GM12878 (cell line): Measurements from ENCODE around the gene CEND1. TPM values are rescaled to one million over a fixed set of nuclear protein-coding genes. Genes with fewer than 3 reads are reported as not detected.
A peak's percentile ranks its signal among the peaks of the same experiment; 100 is the strongest.

Experiments
- ATAC-seq: fragments of 200-7000 bp; cut with Tn5 transposase; 3 replicates; pipeline ENCODE4 v1.9.1; 2020; ENCODE audit warnings: mild to moderate bottlenecking, moderate library complexity
- BruUV-seq: library from RNA; stranded (reverse); fragments of 400-500 nt; replicated peaks from 2 replicates; lab custom pipeline; 2021; lab: Mats Ljungman, UMichigan
- CTCF ChIA-PET: fragments of 300-600 bp; sonication (Branson Sonifier 250); formaldehyde crosslinking; extraction: SDS; loops from one replicate; lab custom pipeline; 2021; ENCODE audit warnings: inconsistent platforms; lab: Yijun Ruan, JAX
- POLR2A ChIA-PET: fragments of 350-600 bp; formaldehyde crosslinking; extraction: SDS; loops from one replicate; lab custom pipeline; 2021; ENCODE audit warnings: inconsistent platforms; lab: Charles Lee
- RAD21 ChIA-PET: fragments of 300-600 bp; sonication (Branson Sonifier 250); formaldehyde crosslinking; loops from one replicate; lab custom pipeline; 2023; ENCODE audit warnings: antibody characterized with exemption; ENCODE audit not compliant: unreplicated experiment; lab: Charles Lee
- SMC1A ChIA-PET: fragments of 300-600 bp; sonication (Branson Sonifier 250); formaldehyde crosslinking; loops from one replicate; lab custom pipeline; 2023; ENCODE audit not compliant: unreplicated experiment, uncharacterized antibody; lab: Charles Lee
- DNase-seq: peaks from one replicate; pipeline ENCODE4 v3.0.0-alpha.2; 2011; ENCODE audit warnings: low read depth, low spot score
- FAIRE-seq: peaks from 3 replicates; lab custom pipeline; 2011; peaks lifted over from hg19 to GRCh38; lab: Jason Lieb, UNC
- H2AFZ ChIP-seq: 2 replicates; pipeline ENCODE4 v1.6.0; 2011; ENCODE audit warnings: low read depth, low read length, control low read depth; ENCODE audit not compliant: control insufficient read depth
- H3K27ac ChIP-seq: 2 replicates; pipeline ENCODE4 v1.5.1; 2011; ENCODE audit warnings: control low read depth; ENCODE audit not compliant: control insufficient read depth, insufficient read depth
- H3K27me3 ChIP-seq, 2 experiments: replicated peaks in 1 of 2; 2 replicates each; pipeline versions ENCODE4 v1.6.0 to v1.6.1; 2011; ENCODE audit warnings: low read length in 1 of 2; ENCODE audit not compliant: control insufficient read depth in 2 of 2, insufficient read depth in 2 of 2
- H3K36me3 ChIP-seq, 2 experiments: 2 replicates each; pipeline ENCODE4 v1.5.1; 2011; ENCODE audit warnings: low read length in 1 of 2; ENCODE audit not compliant: control insufficient read depth in 2 of 2, insufficient read depth in 2 of 2
- H3K4me1 ChIP-seq: 2 replicates; pipeline ENCODE4 v1.6.1; 2011; ENCODE audit warnings: mild to moderate bottlenecking, low read length, moderate library complexity, mixed read lengths; ENCODE audit not compliant: control insufficient read depth, insufficient read depth
- H3K4me2 ChIP-seq: 2 replicates; pipeline ENCODE4 v1.6.0; 2011; ENCODE audit warnings: control low read depth; ENCODE audit not compliant: control insufficient read depth, insufficient read depth
- H3K4me3 ChIP-seq: fragments of 200-600 bp; sonication (generic); 2 replicates; pipeline ENCODE4 v1.5.1; 2016
- H3K79me2 ChIP-seq: 2 replicates; pipeline ENCODE4 v1.6.0; 2011; ENCODE audit warnings: low read length; ENCODE audit not compliant: control insufficient read depth, insufficient read depth
- H3K9ac ChIP-seq: 2 replicates; pipeline ENCODE4 v1.8.0; 2011; ENCODE audit warnings: low read length, control low read depth, mixed read lengths; ENCODE audit not compliant: control insufficient read depth, insufficient read depth
- H3K9me3 ChIP-seq: replicated peaks from 3 replicates; pipeline ENCODE4 v1.5.1; 2011; ENCODE audit warnings: mild to moderate bottlenecking, low read length; ENCODE audit not compliant: control insufficient read depth, insufficient read depth
- H4K20me1 ChIP-seq: 2 replicates; pipeline ENCODE4 v1.6.0; 2011; ENCODE audit not compliant: control insufficient read depth, insufficient read depth
- CREB1 ChIP-seq: IDR thresholded peaks from 2 replicates; pipeline ENCODE4 v1.6.1; 2012; ENCODE audit warnings: low read depth, mild to moderate bottlenecking, inconsistent platforms
- MEF2B ChIP-seq: fragments of 450-650 bp; IDR thresholded peaks from 2 replicates; pipeline ENCODE4 v1.6.1; 2018; ENCODE audit warnings: mild to moderate bottlenecking, moderate library complexity; ENCODE audit not compliant: partially characterized antibody, poor library complexity, severe bottlenecking
- POLR2A ChIP-seq: IDR thresholded peaks from 2 replicates; pipeline ENCODE4 v1.6.1; 2011; ENCODE audit warnings: low read depth, mild to moderate bottlenecking, low read length
- SUZ12 ChIP-seq: fragments of 200-600 bp; sonication (generic); IDR thresholded peaks from one replicate; pipeline ENCODE4 v1.6.1; 2018; ENCODE audit warnings: antibody characterized with exemption, mild to moderate bottlenecking; ENCODE audit not compliant: unreplicated experiment
- TCF7 ChIP-seq: IDR thresholded peaks from 2 replicates; pipeline ENCODE4 v1.6.1; 2014; ENCODE audit warnings: antibody characterized with exemption, borderline replicate concordance
- WGBS: methylation state at CpG from one replicate; pipeline ENCODE4 v1.1.6; 2016; ENCODE audit warnings: low lambda C conversion rate; ENCODE audit not compliant: insufficient replicate concordance, insufficient coverage; ENCODE audit errors: missing lambda C conversion rate; 5-methylcytosine and 5-hydroxymethylcytosine counted together
- in situ Hi-C: fragments of 300-500 bp; cut with MboI; formaldehyde crosslinking; loops from 9 replicates; pipeline ENCODE4 v1.14.3; 2018; ENCODE audit warnings: mixed read lengths
- intact Hi-C: fragments of 100-400 bp; cut with micrococcal nuclease; formaldehyde crosslinking; loops from one replicate; pipeline ENCODE4 v1.14.2; 2022; ENCODE audit not compliant: unreplicated experiment
- polyA plus RNA-seq, 11 experiments: library from polyadenylated mRNA; depleted of rRNA in 4 of 11; unstranded in 6 of 11; stranded (reverse) in 5 of 11; fragments of >200 nt; fragmentation: Nextera tagmentation in 4 of 11; fragmentation: Illumina TruSeq in 1 of 11; extraction: Ambion mirVana in 4 of 11; extraction: Trizol in 1 of 11; gene quantifications; 1 replicate in 1 of 11; 2 replicates in 10 of 11; pipeline versions ENCODE4 v1.2.1 to v1.2.3, GENCODE V29; 2011 to 2016; ENCODE audit warnings: inconsistent platforms in 2 of 11, missing spikeins in 2 of 11, low read depth in 1 of 11
- total RNA-seq, 4 experiments: library from RNA; depleted of rRNA in 3 of 4; stranded (reverse); fragments of >200 nt in 3 of 4; fragmentation: Illumina TruSeq in 1 of 4; extraction: Trizol in 1 of 4; gene quantifications; 2 replicates each; pipeline versions ENCODE4 v1.2.1 to v1.2.3, GENCODE V29; 2013 to 2021

CEND1 gene
- total and polyA plus RNA-seq, 10 of the 15 experiments (the other 5 are each of a cell fraction or from before 2014, with no cell fraction given), result 0.31 to 13.6 (median 7.2) TPM; not detected in 1

- ChIA-PET POLR2A (no interaction called here), SMC1A (no interaction called here), CTCF (no interaction called here), RAD21 (no interaction called here)
- H3K4me1 ChIP-seq, result peaks cover 20% of the 10 kb centered on the region
- DNase-seq, result no peak
- intact Hi-C loops, result no loop called here
- H3K9me3 ChIP-seq, result no peaks in the 10 kb centered on the region
- BruUV-seq, result no TSS peak
- no peak overlapping the region for H3K27ac ChIP-seq
- no peak overlapping the region for H2AFZ ChIP-seq
- H3K4me2 ChIP-seq, result no peak overlapping the region
- in situ Hi-C loops, result no loop called here
- TF ChIP-seq POLR2A (peak; percentile 22; the same call in 1 of the 2 replicates), MEF2B (no peak), TCF7 (no peak), SUZ12 (no peak), CREB1 (no peak)
- H3K4me3 ChIP-seq, result no peak overlapping the region
- no peak for FAIRE-seq
- 95% methylated on average over 32 of the region's 49 CpGs for WGBS
- H4K20me1 ChIP-seq, result no peaks in the 10 kb centered on the region
- ATAC-seq, result no peak
- peaks cover 0 to 9% of the 10 kb centered on the region in 2 experiments; a peak in 2 of 4 replicates for H3K36me3 ChIP-seq
- H3K9ac ChIP-seq, result no peak overlapping the region
- H3K27me3 ChIP-seq, result no peaks in the 10 kb centered on the region
- H3K79me2 ChIP-seq, result peaks cover 21% of the 10 kb centered on the region
Observed at GRCh38 chr11:791658-792534, 2.0 kb upstream of the CEND1 start.
